GM12873 (cell line): ENCODE measurements around the gene FOXP1.

ENCODE experiments used
- CTCF ChIP-seq: IDR thresholded peaks from 2 replicates; pipeline ENCODE4 v1.5.1; 2012; ENCODE audit warnings: low read depth, mild to moderate bottlenecking, moderate library complexity, low read length, control low read depth; ENCODE audit not compliant: insufficient read depth; ENCODE audit errors: missing control alignments

FOXP1 gene

DNA sequence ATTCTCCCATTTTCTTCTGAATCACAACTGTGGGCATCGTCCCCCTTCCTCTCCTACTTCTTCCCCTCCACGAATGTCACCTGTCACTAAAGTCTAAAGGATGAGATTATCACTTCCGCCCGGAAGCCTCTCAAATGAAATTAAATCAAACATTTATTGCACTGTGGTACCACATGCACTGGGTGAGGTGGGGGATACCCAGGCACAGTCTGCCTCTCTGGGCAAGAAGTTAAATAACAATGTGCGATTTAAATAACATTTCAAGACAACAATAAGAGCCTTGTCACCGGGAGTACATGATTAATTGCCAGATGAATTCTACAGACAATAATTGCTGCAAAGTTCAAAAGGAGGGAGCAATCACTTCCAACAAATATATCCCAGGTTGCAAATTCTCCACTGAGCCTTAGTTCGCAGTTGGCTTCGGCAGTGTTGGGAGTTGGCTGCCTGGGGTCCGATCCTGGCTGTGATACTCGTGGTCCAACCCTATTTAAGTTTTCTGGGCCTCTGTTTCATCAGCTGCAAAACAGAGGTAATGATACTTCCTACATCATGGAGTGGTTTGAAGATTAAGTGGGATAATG lies 77.7 kb downstream of the FOXP1 start:
- no peak for TF ChIP-seq CTCF

GRCh38 chr3:71504250-71505036 lies 79.1 kb downstream of the FOXP1 start:
- no peak for TF ChIP-seq CTCF

DNA sequence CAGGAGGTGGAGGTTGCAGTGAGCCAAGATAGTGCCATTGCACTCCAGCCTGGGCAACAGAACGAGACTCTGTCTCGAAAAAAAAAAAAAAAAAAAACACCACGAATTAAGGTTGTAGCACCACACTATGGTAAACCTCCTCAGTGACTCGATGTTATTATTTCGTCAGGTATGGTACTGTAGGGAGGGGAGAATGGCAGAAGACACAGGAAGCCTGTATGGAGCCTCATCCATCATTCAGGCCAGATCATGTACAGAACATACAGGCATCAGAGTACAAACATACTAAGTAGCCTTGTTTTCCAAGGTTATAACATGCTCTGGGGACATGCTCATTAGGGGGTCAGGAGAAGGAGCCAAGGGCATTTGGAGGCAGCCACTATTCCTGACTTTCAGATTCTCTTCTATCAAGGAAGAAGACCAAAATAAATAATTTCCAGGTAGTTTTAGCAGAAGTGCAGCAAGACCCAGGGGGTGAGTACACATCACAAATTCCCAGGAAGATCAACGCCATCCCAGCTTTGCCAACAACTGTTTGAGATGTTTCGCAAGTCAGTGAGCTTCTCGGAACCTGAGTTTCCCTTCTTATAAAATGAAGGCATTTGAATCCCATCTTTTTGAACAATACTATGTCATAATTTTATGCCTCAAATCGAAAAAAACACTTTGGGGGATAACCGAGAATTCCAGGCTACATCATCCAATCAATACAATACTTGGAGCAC lies 79.8 kb downstream of the FOXP1 start:
- no peak for TF ChIP-seq CTCF

GRCh38 chr3:71502066-71502625 lies 81.4 kb downstream of the FOXP1 start:
- TF ChIP-seq CTCF: no peak

DNA sequence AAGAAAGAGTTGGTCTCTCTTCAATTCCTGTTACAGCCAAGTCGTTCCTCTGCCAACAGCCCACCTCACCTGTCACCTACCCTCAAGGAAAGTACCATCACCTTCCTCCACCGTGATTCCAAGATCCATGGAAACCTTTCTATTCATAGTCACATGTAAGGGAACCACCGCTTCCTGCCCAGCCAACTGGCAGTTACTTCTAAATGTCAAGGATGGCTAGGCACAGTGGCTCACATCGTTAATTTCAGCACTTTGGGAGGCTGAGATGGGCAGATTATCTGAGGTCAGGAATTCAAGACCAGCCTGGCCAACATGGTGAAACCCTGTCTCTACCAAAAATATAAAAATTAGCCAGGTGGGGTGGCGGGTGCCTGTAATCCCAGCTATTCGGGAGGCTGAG lies 82.8 kb downstream of the FOXP1 start:
- TF ChIP-seq CTCF: no peak

DNA sequence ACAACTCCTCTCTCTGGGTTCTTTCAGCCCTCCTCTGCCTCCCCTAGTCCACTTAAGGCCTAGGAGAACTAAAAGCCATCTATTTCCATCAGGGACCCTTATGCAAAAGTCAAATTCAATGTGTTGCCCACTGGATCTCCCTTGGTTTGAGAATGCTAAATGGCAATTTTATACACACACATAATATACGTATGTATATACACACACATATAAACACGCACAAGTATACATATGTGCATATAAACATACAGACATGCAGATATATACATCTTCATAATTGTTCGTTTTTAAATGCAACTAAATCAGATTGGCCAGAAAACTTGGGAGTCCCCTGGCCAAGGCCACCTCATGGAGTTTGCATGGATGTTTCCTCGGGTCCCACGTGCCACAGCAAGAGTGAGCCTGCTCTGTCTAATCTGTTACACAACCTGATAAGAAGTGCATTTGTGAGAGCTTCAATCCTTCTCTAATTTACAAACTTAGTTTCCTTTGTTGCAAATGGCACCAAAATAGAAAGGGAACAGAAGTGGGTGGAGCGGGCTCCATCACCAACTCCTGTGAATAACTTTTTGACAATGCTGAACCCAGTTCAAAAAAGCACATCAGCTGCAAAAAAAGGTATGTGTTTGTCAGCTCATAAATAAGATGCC lies 84.2 kb downstream of the FOXP1 start:
- no peak for TF ChIP-seq CTCF
